Progenitor cell of endocrine pancreas (in vitro differentiated cells): ENCODE measurements around the gene TCEAL9. TPM values are rescaled to one million over a fixed set of nuclear protein-coding genes. Genes with fewer than 3 reads are reported as not detected.

ENCODE experiments used
- DNase-seq: peaks from one replicate; pipeline ENCODE4 v3.0.0; 2021; ENCODE audit warnings: low spot score; ENCODE audit not compliant: unreplicated experiment
- H3K27ac Mint-ChIP-seq: 2 replicates; pipeline ENCODE4 v1.8.0; 2021; ENCODE audit warnings: mild to moderate bottlenecking, moderate library complexity, mixed read lengths
- H3K27me3 Mint-ChIP-seq: 2 replicates; pipeline ENCODE4 v1.8.0; 2021; ENCODE audit warnings: mixed read lengths
- H3K36me3 Mint-ChIP-seq: 2 replicates; pipeline ENCODE4 v1.8.0; 2022; ENCODE audit warnings: mixed read lengths; ENCODE audit not compliant: insufficient read depth
- H3K4me1 Mint-ChIP-seq: 2 replicates; pipeline ENCODE4 v1.8.0; 2021; ENCODE audit warnings: low read depth, mixed read lengths
- H3K4me3 Mint-ChIP-seq: 2 replicates; pipeline ENCODE4 v1.8.0; 2021; ENCODE audit warnings: low read depth, mild to moderate bottlenecking, moderate library complexity, mixed read lengths
- H3K9me3 Mint-ChIP-seq: 2 replicates; pipeline ENCODE4 v1.8.0; 2021; ENCODE audit warnings: low read depth, mixed read lengths
- CTCF ChIP-seq: fragments of 200-600 bp; sonication (generic); IDR thresholded peaks from one replicate; pipeline ENCODE4 v1.5.0; 2021; ENCODE audit warnings: antibody characterized with exemption, mild to moderate bottlenecking; ENCODE audit not compliant: unreplicated experiment
- total RNA-seq: library from RNA; stranded (reverse); gene quantifications from 2 replicates; pipeline ENCODE4 v1.2.1, GENCODE V29; 2021

The TCEAL9 gene
- total RNA-seq, 1 donor from 2014 or later = 118 TPM

DNA sequence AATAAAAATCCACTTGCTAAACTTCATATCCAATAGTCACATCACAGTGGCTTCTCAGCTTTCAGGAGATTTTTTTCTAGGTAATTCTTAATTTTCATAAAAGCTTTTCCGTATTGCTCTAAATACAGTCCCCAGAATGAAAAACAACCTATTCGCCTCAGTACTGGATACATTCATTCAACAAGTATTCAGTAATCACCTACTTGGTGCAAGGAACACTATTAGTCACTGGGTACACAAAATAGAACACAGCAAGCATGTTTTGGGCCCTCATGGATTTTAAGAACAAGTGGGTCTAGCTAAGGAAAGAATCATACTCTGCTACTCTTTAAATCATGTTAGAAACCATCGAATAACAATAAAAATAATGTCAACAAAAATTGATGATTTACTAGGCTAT lies 17.3 kb downstream of the TCEAL9 start:
- H3K27ac Mint-ChIP-seq = peak overlapping the region; percentile 33
- no peaks in the 10 kb centered on the region for H3K9me3 Mint-ChIP-seq
- no peak overlapping the region for H3K4me3 Mint-ChIP-seq
- no peak for DNase-seq
- H3K36me3 Mint-ChIP-seq = peaks cover 4% of the 10 kb centered on the region
- H3K27me3 Mint-ChIP-seq = no peaks in the 10 kb centered on the region
- no peak for TF ChIP-seq CTCF
- peaks cover 15% of the 10 kb centered on the region for H3K4me1 Mint-ChIP-seq

- Mint-ChIP-seq H3K9me3 (no peaks in the 10 kb centered on the region), H3K27ac (peak within 1 kb of the TSS; percentile 99), H3K36me3 (peaks cover 8% of the 10 kb centered on the region), H3K27me3 (no peaks in the 10 kb centered on the region), H3K4me1 (peaks cover 19% of the 10 kb centered on the region), H3K4me3 (peak within 1 kb of the TSS; percentile 90)
- DNase-seq = peak; percentile 59
- no peak for TF ChIP-seq CTCF
These were observed 20.0 kb downstream of the TCEAL9 start, which contains the start of gene BEX3 for GRCh38 chrX:103376118-103376978. Gene BEX3, plus strand, starts transcription at chrX:103376538. Its CDS starts 984 bp downstream, at chrX:103377522.

GRCh38 chrX:103376979-103377324 lies 20.6 kb downstream of the TCEAL9 start:
- no peaks in the 10 kb centered on the region for H3K27me3 Mint-ChIP-seq
- no peaks in the 10 kb centered on the region for H3K9me3 Mint-ChIP-seq
- DNase-seq = peak; percentile 23
- peak overlapping the region; percentile 88 for H3K27ac Mint-ChIP-seq
- H3K36me3 Mint-ChIP-seq = peaks cover 8% of the 10 kb centered on the region
- H3K4me1 Mint-ChIP-seq = peaks cover 19% of the 10 kb centered on the region
- no peak for TF ChIP-seq CTCF
- peak overlapping the region; percentile 90 for H3K4me3 Mint-ChIP-seq

DNA sequence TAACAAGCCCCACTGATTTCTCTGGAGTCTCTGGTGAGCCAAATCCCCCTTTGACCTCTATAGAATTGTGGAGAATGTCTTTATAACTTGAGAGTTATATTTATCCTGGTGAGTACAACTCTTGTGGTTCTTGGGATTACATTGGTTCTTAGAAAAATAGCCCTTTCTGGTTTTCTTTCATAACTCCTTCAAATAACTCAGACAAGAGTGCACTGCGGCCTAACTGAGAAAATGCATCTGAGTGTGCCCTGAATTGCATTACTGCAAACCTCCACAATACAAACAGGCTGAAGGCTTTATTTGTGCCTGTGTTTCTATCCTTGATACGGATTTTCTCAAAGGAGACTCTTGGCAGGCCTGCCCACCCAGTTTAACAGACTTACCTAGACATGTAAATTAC lies 22.7 kb downstream of the TCEAL9 start:
- H3K4me3 Mint-ChIP-seq = peak overlapping the region; percentile 33
- peaks cover 8% of the 10 kb centered on the region for H3K36me3 Mint-ChIP-seq
- H3K27ac Mint-ChIP-seq = peak overlapping the region; percentile 65
- H3K4me1 Mint-ChIP-seq = peaks cover 16% of the 10 kb centered on the region
- H3K27me3 Mint-ChIP-seq = no peaks in the 10 kb centered on the region
- TF ChIP-seq CTCF = no peak
- peaks cover 7% of the 10 kb centered on the region for H3K9me3 Mint-ChIP-seq
- DNase-seq = no peak

DNA sequence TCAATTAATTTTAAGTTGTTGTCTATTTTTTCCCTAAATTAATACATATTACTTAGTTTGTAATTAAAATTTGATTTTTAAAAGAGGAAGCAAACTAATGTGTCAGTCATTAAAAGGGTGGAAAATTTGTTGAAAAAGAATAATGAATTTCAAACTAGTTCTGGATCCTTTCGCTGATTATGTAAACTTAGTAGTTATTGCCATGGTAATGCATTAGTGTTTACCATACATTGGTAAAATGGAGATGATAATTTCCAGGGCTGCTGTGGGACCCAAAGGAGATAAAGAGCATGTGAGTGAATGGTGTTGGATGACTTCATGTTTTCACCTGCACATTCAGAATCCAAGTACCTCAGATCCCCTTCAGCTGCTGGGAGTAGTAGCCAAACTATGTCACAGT lies 26.6 kb downstream of the TCEAL9 start:
- no peak for TF ChIP-seq CTCF
- H3K4me3 Mint-ChIP-seq = no peak overlapping the region
- H3K27me3 Mint-ChIP-seq = no peaks in the 10 kb centered on the region
- H3K36me3 Mint-ChIP-seq = peaks cover 4% of the 10 kb centered on the region
- peaks cover 20% of the 10 kb centered on the region for H3K4me1 Mint-ChIP-seq
- DNase-seq = no peak
- H3K27ac Mint-ChIP-seq = no peak overlapping the region
- peaks cover 14% of the 10 kb centered on the region for H3K9me3 Mint-ChIP-seq
